Hepatocyte (in vitro differentiated cells): ENCODE measurements around the gene ARHGEF9. TPM values are rescaled to one million over a fixed set of nuclear protein-coding genes. Genes with fewer than 3 reads are reported as not detected.

ENCODE experiments used
- DNase-seq: peaks from one replicate; pipeline ENCODE4 v3.0.0-alpha.2; 2016; ENCODE audit warnings: low spot score
- H2AFZ ChIP-seq: fragments of 200-600 bp; sonication (generic); 2 replicates; pipeline ENCODE4 v1.6.0; 2016; ENCODE audit warnings: antibody characterized with exemption, mild to moderate bottlenecking
- H3K27ac ChIP-seq: fragments of 200-600 bp; sonication (generic); 2 replicates; pipeline ENCODE4 v1.5.1; 2016; ENCODE audit warnings: mild to moderate bottlenecking
- H3K27me3 ChIP-seq: fragments of 200-600 bp; sonication (generic); 2 replicates; pipeline ENCODE4 v1.6.1; 2016
- H3K36me3 ChIP-seq: fragments of 200-600 bp; sonication (generic); replicated peaks from 2 replicates; pipeline ENCODE4 v1.5.1; 2016; ENCODE audit warnings: low read depth; ENCODE audit not compliant: insufficient read depth
- H3K4me1 ChIP-seq: fragments of 200-600 bp; sonication (generic); 2 replicates; pipeline ENCODE4 v1.5.1; 2016; ENCODE audit warnings: mild to moderate bottlenecking, moderate library complexity; ENCODE audit not compliant: insufficient read depth
- H3K4me2 ChIP-seq: fragments of 200-600 bp; sonication (generic); 2 replicates; pipeline ENCODE4 v1.6.0; 2016
- H3K4me3 ChIP-seq: fragments of 200-600 bp; sonication (generic); 2 replicates; pipeline ENCODE4 v1.5.1; 2016; ENCODE audit warnings: mild to moderate bottlenecking
- H3K79me2 ChIP-seq: fragments of 200-600 bp; sonication (generic); 2 replicates; pipeline ENCODE4 v1.6.0; 2017; ENCODE audit warnings: mild to moderate bottlenecking
- H3K9me2 ChIP-seq: fragments of 200-600 bp; sonication (generic); replicated peaks from 2 replicates; pipeline ENCODE4 v1.6.0; 2017; ENCODE audit warnings: mild to moderate bottlenecking; ENCODE audit not compliant: insufficient read depth
- H3K9me3 ChIP-seq: fragments of 200-600 bp; sonication (generic); 2 replicates; pipeline ENCODE4 v1.5.1; 2016; ENCODE audit warnings: low read depth, mild to moderate bottlenecking
- H4K20me1 ChIP-seq: fragments of 200-600 bp; sonication (generic); 2 replicates; pipeline ENCODE4 v1.6.0; 2016; ENCODE audit warnings: mild to moderate bottlenecking; ENCODE audit not compliant: insufficient read depth, poor library complexity, severe bottlenecking
- EZH2 ChIP-seq: fragments of 200-600 bp; sonication (generic); IDR thresholded peaks from 2 replicates; pipeline ENCODE4 v1.6.1; 2016; ENCODE audit warnings: antibody characterized with exemption, mild to moderate bottlenecking, borderline replicate concordance
- EZH2phosphoT487 ChIP-seq: fragments of 200-600 bp; sonication (generic); IDR thresholded peaks from one replicate; pipeline ENCODE4 v1.6.1; 2018; ENCODE audit warnings: antibody characterized with exemption, mild to moderate bottlenecking, low read depth, moderate library complexity; ENCODE audit not compliant: unreplicated experiment, severe bottlenecking
- WGBS: methylation state at CpG from one replicate; pipeline ENCODE4 v1.1.6; 2016; ENCODE audit warnings: low lambda C conversion rate; ENCODE audit errors: missing lambda C conversion rate; 5-methylcytosine and 5-hydroxymethylcytosine counted together
- polyA plus RNA-seq: library from polyadenylated mRNA; unstranded; fragments of >200 nt; fragmentation: Nextera tagmentation; extraction: Ambion mirVana; gene quantifications from 2 replicates; pipeline ENCODE4 v1.2.1, GENCODE V29; 2016
- total RNA-seq: library from RNA; depleted of rRNA; stranded (reverse); fragments of >200 nt; gene quantifications from 2 replicates; pipeline ENCODE4 v1.2.3, GENCODE V29; 2014
- TF ChIP-seq, protein P1 (sequence below): fragments of 200-600 bp; sonication (generic); IDR thresholded peaks from 2 replicates; pipeline ENCODE4 v1.5.1; 2016; ENCODE audit warnings: antibody characterized with exemption, mild to moderate bottlenecking; ENCODE audit not compliant: poor library complexity

The ARHGEF9 gene
- total and polyA plus RNA-seq, 2 experiments from 2014 or later, result 19.1 to 25.6 TPM

DNA sequence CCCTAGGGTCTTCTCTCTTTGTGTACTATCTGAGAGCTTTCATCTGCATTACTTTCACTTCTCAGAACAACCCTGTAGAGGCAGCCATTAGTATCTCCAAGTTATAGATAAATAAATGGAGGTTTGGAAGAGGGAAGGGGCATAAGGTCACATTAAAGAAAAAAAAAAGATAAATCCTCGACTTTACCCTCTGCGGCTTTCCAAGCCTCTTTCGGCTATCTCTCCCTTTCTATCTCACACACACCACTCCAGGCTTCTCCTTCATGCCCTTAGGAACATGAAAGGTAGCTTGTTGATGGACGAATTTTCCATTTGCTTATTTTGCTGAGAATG is 660 bp upstream of the ARHGEF9 start:
- Histone ChIP-seq H3K4me2 (peak overlapping the region; percentile 89), H3K9me3 (no peaks in the 10 kb centered on the region), H2AFZ (peak overlapping the region; percentile 56), H3K4me3 (peak overlapping the region; percentile 18), H3K27ac (peak overlapping the region; percentile 93), H3K79me2 (no peaks in the 10 kb centered on the region), H3K4me1 (no peaks in the 10 kb centered on the region), H4K20me1 (no peaks in the 10 kb centered on the region), H3K27me3 (no peaks in the 10 kb centered on the region), H3K36me3 (no peaks in the 10 kb centered on the region), H3K9me2 (no peaks in the 10 kb centered on the region)
- TF ChIP-seq EZH2phosphoT487 (no peak), EZH2 (no peak)
- TF ChIP-seq, protein P1, sequence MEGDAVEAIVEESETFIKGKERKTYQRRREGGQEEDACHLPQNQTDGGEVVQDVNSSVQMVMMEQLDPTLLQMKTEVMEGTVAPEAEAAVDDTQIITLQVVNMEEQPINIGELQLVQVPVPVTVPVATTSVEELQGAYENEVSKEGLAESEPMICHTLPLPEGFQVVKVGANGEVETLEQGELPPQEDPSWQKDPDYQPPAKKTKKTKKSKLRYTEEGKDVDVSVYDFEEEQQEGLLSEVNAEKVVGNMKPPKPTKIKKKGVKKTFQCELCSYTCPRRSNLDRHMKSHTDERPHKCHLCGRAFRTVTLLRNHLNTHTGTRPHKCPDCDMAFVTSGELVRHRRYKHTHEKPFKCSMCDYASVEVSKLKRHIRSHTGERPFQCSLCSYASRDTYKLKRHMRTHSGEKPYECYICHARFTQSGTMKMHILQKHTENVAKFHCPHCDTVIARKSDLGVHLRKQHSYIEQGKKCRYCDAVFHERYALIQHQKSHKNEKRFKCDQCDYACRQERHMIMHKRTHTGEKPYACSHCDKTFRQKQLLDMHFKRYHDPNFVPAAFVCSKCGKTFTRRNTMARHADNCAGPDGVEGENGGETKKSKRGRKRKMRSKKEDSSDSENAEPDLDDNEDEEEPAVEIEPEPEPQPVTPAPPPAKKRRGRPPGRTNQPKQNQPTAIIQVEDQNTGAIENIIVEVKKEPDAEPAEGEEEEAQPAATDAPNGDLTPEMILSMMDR, result no peak
- no peak for DNase-seq
- WGBS, result 55% methylated on average over 4 of the region's 4 CpGs

DNA sequence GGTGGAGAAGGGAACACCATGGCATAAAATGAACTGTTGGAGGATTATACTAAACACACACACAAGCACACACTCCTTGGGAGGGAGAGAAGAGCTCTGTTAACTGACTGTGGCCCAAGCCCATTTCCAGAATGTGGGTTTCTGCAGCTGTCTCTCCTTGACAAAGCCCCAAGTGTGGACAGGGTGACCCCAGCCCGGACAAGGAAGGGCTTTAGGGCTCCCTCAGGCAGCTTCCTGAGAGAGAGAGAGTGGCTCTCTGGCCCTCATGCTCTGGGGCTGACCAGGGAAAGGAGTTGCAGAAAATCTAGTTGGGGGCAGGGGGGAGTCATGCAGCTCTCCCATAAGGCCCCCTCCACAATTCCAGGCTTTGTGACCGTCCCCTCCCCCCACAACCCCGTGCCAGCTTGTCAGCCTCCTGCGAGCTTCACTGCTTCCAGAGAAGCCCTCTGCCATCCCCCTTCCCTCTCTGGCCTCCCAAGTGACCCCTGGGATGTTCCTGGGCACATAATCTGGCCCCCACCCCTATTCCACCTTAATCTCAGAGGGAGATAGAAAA is 590 bp downstream of the ARHGEF9 start:
- Histone ChIP-seq H2AFZ (peak overlapping the region; percentile 56), H3K27me3 (no peaks in the 10 kb centered on the region), H3K4me2 (peak overlapping the region; percentile 89), H3K36me3 (no peaks in the 10 kb centered on the region), H3K4me1 (no peaks in the 10 kb centered on the region), H3K4me3 (peak overlapping the region; percentile 18), H3K27ac (peak overlapping the region; percentile 93), H4K20me1 (no peaks in the 10 kb centered on the region), H3K9me2 (no peaks in the 10 kb centered on the region), H3K79me2 (no peaks in the 10 kb centered on the region), H3K9me3 (no peaks in the 10 kb centered on the region)
- TF ChIP-seq EZH2 (no peak), EZH2phosphoT487 (no peak)
- TF ChIP-seq, protein P1, result no peak
- peak; percentile 7 for DNase-seq
- 46% methylated on average over 4 of the region's 4 CpGs for WGBS

DNA sequence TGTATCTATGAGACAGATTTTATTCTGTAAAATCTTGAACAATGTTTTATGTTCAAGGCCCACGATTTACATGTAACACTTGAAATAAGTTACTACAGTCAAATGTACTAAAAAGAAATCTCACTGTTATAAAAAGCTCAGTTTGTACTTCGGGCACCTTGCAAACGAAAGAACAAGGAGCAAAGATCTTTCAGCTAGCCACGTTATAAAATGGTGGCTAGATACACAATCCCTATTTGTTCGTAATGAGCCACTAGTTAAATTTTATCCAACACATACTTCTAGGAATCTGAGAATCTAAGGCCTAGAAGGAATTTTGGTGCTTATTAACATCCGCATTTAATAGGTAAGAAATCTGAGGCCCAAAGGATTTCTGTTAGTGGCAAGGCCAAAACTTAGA is 2.5 kb downstream of the ARHGEF9 start:
- H3K9me3 ChIP-seq, result no peaks in the 10 kb centered on the region
- no peaks in the 10 kb centered on the region for H3K9me2 ChIP-seq
- no peak for DNase-seq
- peak overlapping the region; percentile 51 for H3K27ac ChIP-seq
- H4K20me1 ChIP-seq, result no peaks in the 10 kb centered on the region
- H2AFZ ChIP-seq, result no peak overlapping the region
- H3K4me2 ChIP-seq, result peak overlapping the region; percentile 46
- no peak for TF ChIP-seq EZH2
- TF ChIP-seq, protein P1, result no peak
- H3K27me3 ChIP-seq, result no peaks in the 10 kb centered on the region
- no peaks in the 10 kb centered on the region for H3K4me1 ChIP-seq
- H3K79me2 ChIP-seq, result no peaks in the 10 kb centered on the region
- 57% methylated on average over 6 of the region's 6 CpGs for WGBS
- H3K36me3 ChIP-seq, result no peaks in the 10 kb centered on the region
- no peak overlapping the region for H3K4me3 ChIP-seq

DNA sequence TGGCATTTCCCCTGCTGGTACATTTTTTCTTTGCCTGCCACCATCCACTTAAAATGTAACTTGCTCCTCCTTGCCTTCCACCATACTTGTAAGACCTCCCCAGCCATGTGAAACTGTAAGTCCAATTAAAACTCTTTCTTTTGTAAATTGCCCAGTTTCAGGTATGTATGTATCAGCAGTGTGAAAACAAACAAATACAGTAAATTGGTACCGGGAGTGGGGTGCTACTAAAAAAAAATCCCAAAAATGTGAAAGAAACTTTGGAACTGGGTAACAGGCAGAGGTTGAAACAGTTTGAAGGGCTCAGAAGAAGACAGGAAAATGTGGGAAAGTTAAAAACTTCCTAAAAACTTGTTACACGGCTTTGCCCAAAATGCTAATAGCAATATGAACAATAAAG is 16.3 kb downstream of the ARHGEF9 start:
- H3K9me3 ChIP-seq, result no peaks in the 10 kb centered on the region
- H3K4me2 ChIP-seq, result no peak overlapping the region
- H3K36me3 ChIP-seq, result no peaks in the 10 kb centered on the region
- no peak overlapping the region for H2AFZ ChIP-seq
- no peak overlapping the region for H3K4me3 ChIP-seq
- TF ChIP-seq EZH2phosphoT487 (no peak), EZH2 (no peak)
- TF ChIP-seq, protein P1, result no peak
- WGBS, result 87% methylated on average over 2 of the region's 2 CpGs
- no peaks in the 10 kb centered on the region for H3K79me2 ChIP-seq
- H3K27ac ChIP-seq, result no peak overlapping the region
- H4K20me1 ChIP-seq, result no peaks in the 10 kb centered on the region
- no peaks in the 10 kb centered on the region for H3K9me2 ChIP-seq
- no peak for DNase-seq
- H3K4me1 ChIP-seq, result no peaks in the 10 kb centered on the region
- no peaks in the 10 kb centered on the region for H3K27me3 ChIP-seq
